ENCODE results near the gene ANXA9.

Gene ANXA9

GRCh38 chr1:151008244-151009205 lies 26.4 kb downstream of the ANXA9 start, which contains the start of gene PRUNE1 (continued):
- TF ChIP-seq GLIS2 (tag by site-specific recombination; IDR thresholded peaks at IDR 0.05) (peak; percentile 78), YY2 (tag by site-specific recombination; IDR thresholded peaks at IDR 0.05) (peak; percentile 63; the same call in 1 of the 2 replicates), YY1 (tag by site-specific recombination; IDR thresholded peaks at IDR 0.05) (no peak), ZNF521 (tag by site-specific recombination; IDR thresholded peaks at IDR 0.05) (no peak), ZFP69B (tag by site-specific recombination; IDR thresholded peaks at IDR 0.05) (no peak), ZNF280C (tag by site-specific recombination; IDR thresholded peaks at IDR 0.05) (no peak), ZBTB7A (tag by site-specific recombination; IDR thresholded peaks at IDR 0.05; ENCODE audit: low read depth) (0 out of 2 replicates have a peak, but pooled peaks have one; percentile 78), HOXA7 (CRISPR knock-in tag; IDR thresholded peaks at IDR 0.05; ENCODE audit: borderline replicate concordance) (no peak), ZNF704 (tag by site-specific recombination; IDR thresholded peaks at IDR 0.05) (no peak), ZNF449 (tag by site-specific recombination; IDR thresholded peaks at IDR 0.05) (no peak), ZNF555 (tag by site-specific recombination; conservative IDR thresholded peaks at IDR 0.05) (no peak), BCL11B (tag by site-specific recombination; IDR thresholded peaks at IDR 0.05; ENCODE audit: low read depth) (peak; percentile 80), AEBP2 (tag by site-specific recombination; IDR thresholded peaks at IDR 0.05; ENCODE audit: borderline replicate concordance) (no peak), KLF17 (tag by site-specific recombination; IDR thresholded peaks at IDR 0.05) (peak; percentile 63), GFI1B (tag by site-specific recombination; IDR thresholded peaks at IDR 0.05) (peak; percentile 63), ZNF362 (tag by site-specific recombination; IDR thresholded peaks at IDR 0.05) (no peak), ZNF654 (tag by site-specific recombination; IDR thresholded peaks at IDR 0.05; ENCODE audit: low read depth) (no peak), ZXDB (tag by site-specific recombination; IDR thresholded peaks at IDR 0.05) (peak; percentile 89), KLF16 (tag by site-specific recombination; IDR thresholded peaks at IDR 0.05) (peak; percentile 69; the same call in 1 of the 2 replicates), GLIS1 (tag by site-specific recombination; IDR thresholded peaks at IDR 0.05) (peak; percentile 73), ZNF37A (tag by site-specific recombination; IDR thresholded peaks at IDR 0.05) (no peak), ZNF274 (IDR thresholded peaks at IDR 0.05; ENCODE audit: low read length) (no peak), ZNF274 (tag by site-specific recombination; IDR thresholded peaks at IDR 0.05; ENCODE audit: borderline replicate concordance) (no peak), ZNF549 (tag by site-specific recombination; IDR thresholded peaks at IDR 0.05) (no peak), ZBTB8A (tag by site-specific recombination; IDR thresholded peaks at IDR 0.05) (peak; percentile 66), PRDM10 (tag by site-specific recombination; IDR thresholded peaks at IDR 0.05) (peak; percentile 91), ZNF433 (tag by site-specific recombination; IDR thresholded peaks at IDR 0.05; ENCODE audit: low read depth) (no peak)
